HG02970 (cell line): Measurements from ENCODE around the gene SLC2A13.
"Not testable (repeated sequence)": the region's sequence is repeated elsewhere in the genome, so short reads cannot be mapped to it uniquely, and the experiment has no call there.

Experiments
- ATAC-seq: cut with Tn5 transposase; IDR thresholded peaks from one replicate; pipeline ENCODE4 v1.9.1; 2021; ENCODE audit warnings: mild to moderate bottlenecking, moderate library complexity, moderate number of reproducible peaks; ENCODE audit not compliant: unreplicated experiment, low FRiP score

SLC2A13 gene

DNA sequence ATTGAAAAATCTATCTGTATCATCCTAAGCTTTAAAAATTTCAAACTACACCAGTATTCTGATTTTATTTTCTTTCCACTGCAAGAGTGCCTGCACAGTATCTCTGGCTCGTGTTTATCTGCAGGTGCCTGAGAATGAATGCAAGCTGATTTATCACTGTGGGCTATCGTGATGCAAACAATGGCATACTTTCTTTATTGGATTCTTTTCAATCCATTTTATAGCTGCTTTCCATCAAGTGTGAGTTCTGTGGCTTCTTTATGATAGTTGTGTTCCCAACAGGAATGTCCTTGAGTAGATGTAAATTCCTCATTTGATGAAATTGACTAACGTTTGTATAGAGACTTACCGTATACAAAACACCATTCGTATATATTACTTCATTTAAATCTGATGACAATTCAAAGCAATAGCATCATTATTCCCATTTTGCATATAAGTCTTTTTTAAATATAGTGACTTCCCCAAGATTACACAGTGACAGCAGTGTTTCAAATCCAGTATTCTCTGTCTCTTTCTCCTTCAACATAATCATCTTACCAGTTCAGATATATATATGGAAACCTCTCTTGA is 326.0 kb downstream of the SLC2A13 start:
- ATAC-seq = no peak

DNA sequence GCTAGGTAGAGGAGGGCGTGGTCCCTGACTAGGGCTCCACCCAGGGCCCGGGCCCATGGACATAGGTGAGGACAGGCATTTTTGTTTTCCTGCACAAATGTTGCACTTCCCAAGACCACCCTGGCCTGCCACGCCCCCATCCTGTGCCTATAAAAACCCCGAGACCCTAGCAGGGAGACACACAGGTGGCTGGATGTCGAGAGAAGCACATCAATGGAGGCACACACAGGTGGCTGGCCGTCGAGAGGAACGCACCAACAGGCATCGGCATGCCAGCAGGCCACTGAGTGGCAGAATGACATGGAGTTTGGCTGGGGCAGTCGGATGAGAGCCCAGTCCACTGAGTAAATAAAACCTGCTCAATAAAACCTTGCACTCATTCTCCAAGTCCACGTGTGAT is 328.4 kb downstream of the SLC2A13 start:
- ATAC-seq = no peak

DNA sequence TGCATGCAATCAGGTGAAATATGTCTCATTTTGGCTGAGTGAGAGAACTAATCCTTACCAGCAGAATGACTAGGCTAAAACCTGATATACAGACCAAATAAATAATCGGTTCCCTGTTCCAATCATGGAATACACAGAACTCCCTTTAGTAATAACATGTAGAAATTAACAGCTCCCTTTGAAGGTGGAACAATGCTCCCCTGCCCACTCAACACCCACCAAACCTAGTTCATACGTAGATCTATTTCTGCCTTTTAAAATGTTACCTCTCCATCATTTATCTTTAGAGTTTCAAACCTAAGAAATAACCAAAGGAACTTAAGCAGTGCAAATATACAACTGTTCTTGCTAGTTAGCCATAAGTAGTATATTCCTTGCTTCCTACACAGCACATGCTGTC is 332.6 kb downstream of the SLC2A13 start:
- ATAC-seq = no peak

DNA sequence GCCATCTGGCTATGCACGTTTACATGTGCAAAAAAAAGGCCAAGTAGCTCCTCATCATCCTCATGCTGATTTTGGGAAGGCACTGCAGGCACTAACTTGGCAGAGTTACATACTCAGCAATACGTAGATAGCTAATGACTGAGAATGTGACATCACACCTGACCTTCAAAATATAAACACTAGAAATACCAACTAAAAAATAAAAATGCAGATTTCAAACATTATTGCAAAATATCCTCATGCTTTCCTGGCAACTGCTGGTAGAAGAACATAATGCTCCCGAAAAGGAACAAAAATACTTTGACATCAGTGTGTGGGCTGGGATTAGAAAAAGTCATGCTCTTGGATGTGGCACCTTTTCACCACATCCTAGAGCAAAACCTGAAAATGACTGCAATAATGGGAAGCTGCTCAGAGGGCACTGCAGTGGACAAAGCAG is 333.0 kb downstream of the SLC2A13 start:
- ATAC-seq = no peak

DNA sequence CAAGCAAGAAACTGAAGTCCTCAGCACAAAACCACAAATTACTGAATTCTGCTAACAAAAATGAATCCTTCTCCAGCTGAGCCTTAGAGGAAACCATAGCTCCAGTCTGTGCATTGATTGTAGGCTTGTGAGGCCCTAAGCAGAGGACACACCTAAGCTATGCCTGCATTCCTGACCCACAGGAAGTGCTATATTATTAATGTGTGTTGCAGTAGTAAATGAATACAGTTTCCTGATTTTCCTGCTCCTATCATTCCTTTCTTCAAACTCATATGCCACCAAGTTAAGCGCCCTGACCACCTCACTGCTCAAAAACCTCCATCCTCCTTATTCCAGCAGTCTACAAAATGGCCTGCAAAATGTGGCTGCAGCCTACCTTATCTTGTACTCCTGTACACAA is 334.4 kb downstream of the SLC2A13 start:
- ATAC-seq = no peak

DNA sequence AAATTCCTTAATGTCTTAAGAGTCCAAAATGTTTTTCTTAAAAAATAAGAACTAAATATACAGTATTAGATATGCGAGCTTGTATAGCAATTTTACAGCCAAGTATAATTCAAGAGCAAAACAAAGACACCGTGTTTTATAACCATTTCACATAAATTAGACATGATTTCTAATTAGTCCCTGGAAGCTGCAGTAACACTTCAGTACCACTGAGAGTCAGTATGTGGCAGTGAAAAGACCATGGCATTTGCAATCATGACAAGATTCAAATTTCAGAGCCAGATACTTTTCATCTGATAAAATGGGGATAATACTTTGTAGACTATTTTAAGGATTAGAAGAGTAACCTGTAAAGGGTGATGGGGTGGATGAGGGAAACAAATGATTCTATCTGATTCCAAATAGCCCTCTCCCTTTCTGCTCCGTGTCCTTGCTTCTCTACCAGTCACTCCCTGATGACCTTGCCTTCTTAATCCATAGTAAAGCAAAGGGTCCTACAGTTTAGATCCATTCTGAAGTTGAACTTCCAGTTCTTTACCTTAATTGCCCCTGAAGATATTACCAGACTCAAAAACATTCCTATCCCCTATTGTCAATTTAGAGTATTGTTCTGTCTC is 340.8 kb downstream of the SLC2A13 start:
- ATAC-seq = no peak

DNA sequence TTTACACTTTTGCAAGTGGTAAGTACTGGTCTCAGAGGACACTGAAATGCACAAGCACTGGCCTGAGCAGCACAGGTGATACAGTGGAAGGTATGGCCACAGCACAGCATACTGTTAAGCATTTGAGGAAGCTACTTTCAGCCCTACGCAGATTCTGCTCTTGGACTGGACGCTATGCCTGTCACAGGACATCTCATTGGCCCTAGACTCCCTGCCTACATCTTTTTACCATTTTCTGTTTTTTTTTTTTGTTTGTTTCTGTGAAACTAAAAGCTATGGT is 342.1 kb downstream of the SLC2A13 start:
- no peak for ATAC-seq

DNA sequence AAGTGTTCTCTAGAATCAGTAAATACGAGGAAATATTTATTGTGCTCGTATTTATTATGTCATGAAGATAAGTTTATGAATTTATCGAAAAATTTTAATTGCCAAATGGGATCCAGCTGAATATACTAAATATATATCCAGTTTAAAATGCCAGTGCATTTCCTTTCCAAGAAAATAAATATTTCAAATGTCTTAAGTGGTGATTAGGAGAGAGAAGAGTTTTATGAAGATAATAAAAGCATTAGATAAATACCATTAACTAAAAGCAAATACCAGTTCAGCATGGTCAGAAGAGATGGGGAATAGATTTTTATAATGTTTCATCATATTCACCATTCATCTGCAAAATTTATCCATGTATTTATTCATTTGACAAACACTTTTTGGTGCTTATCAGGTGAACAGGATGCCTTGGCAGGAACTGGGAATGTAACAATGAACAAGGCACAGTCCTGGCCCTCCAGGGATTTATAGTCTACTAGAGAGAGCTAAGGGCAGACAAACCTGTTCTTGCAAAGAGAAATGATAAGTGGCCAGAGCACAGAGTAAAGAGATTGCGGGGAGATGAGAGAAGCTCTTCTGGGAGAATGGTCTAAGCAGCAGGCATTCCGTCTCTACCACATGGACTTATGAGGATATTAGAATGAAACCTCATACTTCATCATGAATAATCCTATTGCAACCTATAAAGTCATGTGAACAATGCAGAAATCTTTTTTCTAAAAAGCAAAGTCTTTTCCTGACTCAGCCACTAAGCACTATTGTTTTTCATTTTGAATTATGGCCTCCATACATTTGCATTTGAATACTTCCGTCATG is 342.6 kb downstream of the SLC2A13 start:
- no peak for ATAC-seq

DNA sequence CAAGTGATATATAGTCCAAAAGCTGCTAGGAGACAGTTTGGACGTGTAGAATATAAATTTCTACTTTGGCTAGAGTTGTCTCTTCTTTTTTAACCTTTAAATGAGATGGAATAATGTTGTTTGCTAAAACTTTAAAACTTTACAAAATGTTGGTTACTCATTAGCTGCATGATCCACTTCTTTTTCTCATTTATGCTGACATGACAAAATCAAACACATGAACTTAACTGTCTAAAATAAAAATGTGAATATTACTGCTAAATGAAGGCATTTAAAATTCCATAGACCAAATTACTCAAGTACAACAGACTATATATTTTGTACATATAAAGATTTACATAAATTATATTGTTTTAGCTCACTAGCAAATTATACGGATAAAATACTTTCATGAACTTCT is 350.4 kb downstream of the SLC2A13 start:
- no peak for ATAC-seq

DNA sequence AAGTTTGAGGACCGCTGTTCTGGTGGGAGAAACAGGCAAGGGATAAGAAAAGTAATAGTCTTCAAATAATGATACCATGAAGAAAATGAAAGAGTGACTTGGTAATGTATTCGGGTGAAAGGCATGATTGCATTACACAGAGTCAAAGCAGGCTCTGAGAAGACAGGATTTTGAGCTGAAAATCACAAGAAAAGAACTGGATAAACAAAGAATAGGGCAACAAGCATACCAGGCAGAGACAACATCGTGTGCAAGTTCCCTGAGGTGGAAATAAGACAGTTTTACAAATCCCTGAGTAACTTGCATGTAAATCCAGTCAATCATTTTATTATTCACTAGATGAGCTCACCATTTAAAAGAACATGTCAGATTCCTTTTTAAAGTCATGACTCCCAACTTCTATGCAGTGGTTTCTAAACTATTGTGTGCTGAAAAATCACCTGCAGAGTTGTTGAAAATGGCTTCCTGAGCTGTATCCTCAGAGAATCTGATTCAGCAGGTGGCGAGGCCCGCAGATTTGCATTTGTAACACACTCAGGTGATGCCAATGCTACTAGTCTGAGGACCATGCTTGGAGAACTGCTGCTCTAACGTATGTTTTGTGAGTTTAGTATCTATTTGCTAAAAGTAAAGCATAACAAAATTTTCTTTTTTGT is 353.3 kb downstream of the SLC2A13 start:
- no peak for ATAC-seq

DNA sequence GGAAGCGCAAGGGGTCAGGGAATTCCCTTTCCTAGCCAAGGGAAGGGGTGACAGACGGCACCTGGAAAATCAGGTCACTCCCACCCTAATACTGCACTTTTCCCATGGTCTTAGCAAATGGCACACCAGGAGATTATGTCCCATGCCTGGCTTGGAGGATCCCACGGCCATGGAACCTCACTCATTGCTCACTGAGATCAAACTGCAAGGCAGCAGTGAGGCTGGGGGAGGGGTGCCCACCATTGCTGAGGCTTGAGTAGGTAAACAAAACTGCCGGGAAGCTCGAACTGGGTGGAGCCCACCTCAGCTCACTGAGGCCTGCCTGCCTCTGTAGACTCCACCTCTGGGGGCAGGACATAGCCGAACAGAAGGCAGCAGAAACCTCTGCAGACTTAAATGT is 359.7 kb downstream of the SLC2A13 start:
- ATAC-seq = not testable (repeated sequence)

DNA sequence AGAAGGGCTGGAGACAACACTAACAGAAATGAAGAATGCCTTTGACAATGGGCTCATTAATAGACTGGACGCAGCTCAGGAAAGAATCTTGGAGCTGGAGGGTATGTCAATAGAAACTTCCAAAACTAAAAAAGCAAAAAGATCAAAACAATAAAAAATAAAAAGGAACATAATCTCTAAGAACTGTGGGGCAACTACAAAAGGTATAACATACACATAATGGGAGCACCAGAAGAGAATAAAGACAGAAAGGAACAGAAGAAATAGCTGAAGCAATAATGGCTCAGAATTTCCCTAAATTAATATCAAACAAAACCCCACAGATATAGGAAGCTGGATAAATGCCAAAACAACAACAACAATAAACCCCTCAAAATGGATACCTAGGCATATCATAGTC is 362.2 kb downstream of the SLC2A13 start:
- ATAC-seq = no peak

DNA sequence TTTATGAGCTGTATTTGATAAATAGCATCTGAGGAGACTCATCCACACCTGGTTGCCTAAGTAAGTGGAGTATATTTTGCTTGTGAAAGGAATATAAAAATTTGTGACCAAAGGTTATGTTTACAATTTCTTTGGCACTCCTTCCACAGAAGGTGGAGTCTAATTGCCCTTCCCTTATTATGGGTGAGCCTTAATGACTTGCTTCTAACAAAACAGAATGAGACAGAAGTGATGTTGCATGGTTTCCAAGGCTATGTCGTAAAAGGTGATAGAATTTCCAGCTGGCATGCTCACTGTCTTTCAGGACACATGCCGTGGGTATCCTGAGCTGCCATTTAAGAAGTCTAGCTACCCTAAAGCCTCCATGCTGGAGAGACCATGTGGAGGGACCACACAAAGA is 369.5 kb downstream of the SLC2A13 start:
- ATAC-seq = no peak

DNA sequence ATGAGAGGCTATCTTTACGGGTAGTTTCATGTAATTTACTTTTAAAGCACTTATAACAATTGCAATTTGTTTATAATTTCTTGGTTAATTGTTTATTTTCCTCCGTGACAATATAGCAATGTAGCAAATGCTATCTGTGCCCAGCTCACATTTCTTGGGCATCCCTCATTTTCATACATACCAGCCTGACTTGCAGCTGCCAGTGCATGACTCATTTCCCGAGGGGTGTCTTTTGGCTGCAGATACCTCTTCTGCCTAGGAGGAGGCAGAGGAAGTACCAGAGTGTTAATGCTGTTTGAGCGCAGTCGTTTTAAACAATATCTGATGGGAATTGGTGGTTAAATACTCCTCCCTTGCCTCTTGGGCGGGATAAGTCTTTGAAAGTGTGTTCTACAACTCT is 382.1 kb downstream of the SLC2A13 start:
- no peak for ATAC-seq

DNA sequence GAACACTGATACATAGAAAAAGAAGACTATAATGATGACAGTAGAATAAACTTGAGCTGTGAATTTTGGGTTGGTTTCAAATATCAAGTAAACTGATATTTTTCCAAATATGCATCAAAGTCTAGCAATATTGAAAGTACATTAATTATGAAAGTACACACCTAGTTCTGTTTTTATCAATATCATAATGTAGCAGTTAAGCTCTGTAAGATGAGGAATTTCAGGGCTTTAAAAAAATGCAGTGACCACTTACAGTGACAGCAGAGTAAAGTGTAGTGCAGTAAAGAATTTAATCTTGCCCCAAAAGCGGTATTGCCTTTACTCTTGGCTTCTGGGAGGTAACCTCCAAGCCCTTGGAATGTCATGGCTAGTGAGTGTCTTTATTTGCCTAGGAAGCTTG is 383.4 kb downstream of the SLC2A13 start:
- ATAC-seq = no peak

DNA sequence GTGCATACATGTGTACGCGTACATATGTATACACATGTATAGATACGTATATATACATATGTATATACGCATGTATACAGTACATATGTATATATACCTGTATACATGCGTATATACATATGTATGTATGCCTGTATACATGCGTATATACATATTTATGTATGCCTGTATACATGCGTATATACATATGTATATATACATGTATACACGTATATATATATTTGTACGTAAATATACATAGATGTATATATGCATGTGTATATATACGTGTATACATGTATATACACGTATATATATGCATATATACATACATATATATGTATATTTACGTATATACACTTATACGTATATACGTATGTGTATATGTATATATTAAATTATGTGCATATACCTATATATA is 392.3 kb downstream of the SLC2A13 start:
- ATAC-seq = no peak

DNA sequence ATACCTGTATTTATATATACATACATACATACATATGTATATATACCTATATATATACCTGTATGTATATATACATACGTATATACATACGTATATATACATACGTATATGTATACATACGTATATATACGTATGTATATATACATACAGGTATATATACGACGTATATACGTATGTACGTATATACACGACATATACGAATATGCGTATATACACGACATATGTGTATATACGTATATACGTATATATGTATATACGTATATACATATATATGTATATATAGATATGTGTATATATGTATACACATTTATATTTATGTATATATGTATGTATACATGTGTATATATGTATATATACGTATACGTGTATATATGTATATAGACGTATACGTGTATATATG is 393.5 kb downstream of the SLC2A13 start:
- no peak for ATAC-seq
